ENCODE measurements around the gene ANKRD12. TPM values are rescaled to one million over a fixed set of nuclear protein-coding genes. Genes with fewer than 3 reads are reported as not detected.

The ANKRD12 gene
- polyA plus RNA-seq, 1 donor from 2014 or later: 32.3 TPM

DNA sequence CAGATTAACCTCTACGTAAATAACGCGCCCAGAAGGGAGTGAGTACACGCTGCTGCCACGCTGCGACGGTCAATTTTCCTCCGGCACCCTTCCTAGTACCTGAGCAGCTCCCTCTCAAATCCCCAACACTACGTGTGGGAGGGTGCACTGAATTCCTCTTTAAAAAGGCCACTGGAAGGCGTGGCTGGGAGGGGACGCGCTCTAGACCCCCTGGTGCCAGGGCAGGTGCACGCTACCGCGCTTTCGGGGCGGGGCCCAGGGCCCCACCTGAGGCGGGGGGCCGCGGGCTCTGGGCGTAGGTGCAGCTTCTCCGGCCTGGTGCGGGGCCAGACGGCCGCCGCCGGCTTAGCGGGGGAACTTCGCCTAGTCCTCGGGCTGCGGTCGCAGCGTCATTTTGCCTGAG is 668 bp upstream of the ANKRD12 start:
- H3K27me3 ChIP-seq (ENCODE audit: insufficient read depth, low read depth, low read length): no peaks in the 10 kb centered on the region
- H3K9me2 ChIP-seq (ENCODE audit: insufficient read depth, low read length): no peaks in the 10 kb centered on the region
- H3K27ac ChIP-seq (ENCODE audit: low read length): peak overlapping the region; percentile 97
- peaks cover 11% of the 10 kb centered on the region for H4K20me1 ChIP-seq (ENCODE audit: insufficient read depth)
- peak overlapping the region; percentile 92 for H3K4me2 ChIP-seq (ENCODE audit: low read length)
- peak overlapping the region; percentile 80 for H3K4me3 ChIP-seq (ENCODE audit: low read length)
- peaks cover 54% of the 10 kb centered on the region for H3K79me2 ChIP-seq (replicated peaks; ENCODE audit: insufficient read depth, low read length)
- H2AFZ ChIP-seq (ENCODE audit: low read depth, low read length): peak overlapping the region; percentile 87
- H3K9ac ChIP-seq (ENCODE audit: low read length): peak overlapping the region; percentile 95
- no peak for TF ChIP-seq POLR2AphosphoS5 (IDR thresholded peaks at IDR 0.05)
- no peak for TF ChIP-seq CTCF (IDR thresholded peaks at IDR 0.05; ENCODE audit: poor library complexity, severe bottlenecking)
- TF ChIP-seq TAF1 (IDR thresholded peaks at IDR 0.05; ENCODE audit: low read depth): no peak
- peak; percentile 91 for TF ChIP-seq MXI1 (conservative IDR thresholded peaks at IDR 0.05; ENCODE audit: poor library complexity, severe bottlenecking)
- no peak for TF ChIP-seq SMC3 (conservative IDR thresholded peaks at IDR 0.05; ENCODE audit: poor library complexity)
- TF ChIP-seq RAD21 (conservative IDR thresholded peaks at IDR 0.05): no peak
- TF ChIP-seq, protein P1, sequence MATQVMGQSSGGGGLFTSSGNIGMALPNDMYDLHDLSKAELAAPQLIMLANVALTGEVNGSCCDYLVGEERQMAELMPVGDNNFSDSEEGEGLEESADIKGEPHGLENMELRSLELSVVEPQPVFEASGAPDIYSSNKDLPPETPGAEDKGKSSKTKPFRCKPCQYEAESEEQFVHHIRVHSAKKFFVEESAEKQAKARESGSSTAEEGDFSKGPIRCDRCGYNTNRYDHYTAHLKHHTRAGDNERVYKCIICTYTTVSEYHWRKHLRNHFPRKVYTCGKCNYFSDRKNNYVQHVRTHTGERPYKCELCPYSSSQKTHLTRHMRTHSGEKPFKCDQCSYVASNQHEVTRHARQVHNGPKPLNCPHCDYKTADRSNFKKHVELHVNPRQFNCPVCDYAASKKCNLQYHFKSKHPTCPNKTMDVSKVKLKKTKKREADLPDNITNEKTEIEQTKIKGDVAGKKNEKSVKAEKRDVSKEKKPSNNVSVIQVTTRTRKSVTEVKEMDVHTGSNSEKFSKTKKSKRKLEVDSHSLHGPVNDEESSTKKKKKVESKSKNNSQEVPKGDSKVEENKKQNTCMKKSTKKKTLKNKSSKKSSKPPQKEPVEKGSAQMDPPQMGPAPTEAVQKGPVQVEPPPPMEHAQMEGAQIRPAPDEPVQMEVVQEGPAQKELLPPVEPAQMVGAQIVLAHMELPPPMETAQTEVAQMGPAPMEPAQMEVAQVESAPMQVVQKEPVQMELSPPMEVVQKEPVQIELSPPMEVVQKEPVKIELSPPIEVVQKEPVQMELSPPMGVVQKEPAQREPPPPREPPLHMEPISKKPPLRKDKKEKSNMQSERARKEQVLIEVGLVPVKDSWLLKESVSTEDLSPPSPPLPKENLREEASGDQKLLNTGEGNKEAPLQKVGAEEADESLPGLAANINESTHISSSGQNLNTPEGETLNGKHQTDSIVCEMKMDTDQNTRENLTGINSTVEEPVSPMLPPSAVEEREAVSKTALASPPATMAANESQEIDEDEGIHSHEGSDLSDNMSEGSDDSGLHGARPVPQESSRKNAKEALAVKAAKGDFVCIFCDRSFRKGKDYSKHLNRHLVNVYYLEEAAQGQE (IDR thresholded peaks at IDR 0.05; ENCODE audit: borderline replicate concordance): peak; percentile 59
- TF ChIP-seq EP300 (conservative IDR thresholded peaks at IDR 0.05; ENCODE audit: poor library complexity, severe bottlenecking): no peak
- H3K36me3 ChIP-seq (ENCODE audit: insufficient read depth, low read length): no peaks in the 10 kb centered on the region
- no peaks in the 10 kb centered on the region for H3K9me3 ChIP-seq (ENCODE audit: low read length)
- no peaks in the 10 kb centered on the region for H3F3A ChIP-seq (ENCODE audit: insufficient read depth, low read length, poor library complexity, severe bottlenecking)

- Histone ChIP-seq H3K9me2 (ENCODE audit: insufficient read depth, low read length) (no peaks in the 10 kb centered on the region), H3K9ac (ENCODE audit: low read length) (peak overlapping the region; percentile 95), H3K27me3 (ENCODE audit: insufficient read depth, low read depth, low read length) (no peaks in the 10 kb centered on the region), H3K4me2 (ENCODE audit: low read length) (peak overlapping the region; percentile 72), H3K27ac (ENCODE audit: low read length) (peak overlapping the region; percentile 97), H3K36me3 (ENCODE audit: insufficient read depth, low read length) (no peaks in the 10 kb centered on the region), H3K9me3 (ENCODE audit: low read length) (no peaks in the 10 kb centered on the region), H3F3A (ENCODE audit: insufficient read depth, low read length, poor library complexity, severe bottlenecking) (no peaks in the 10 kb centered on the region), H2AFZ (ENCODE audit: low read depth, low read length) (peak overlapping the region; percentile 35), H4K20me1 (ENCODE audit: insufficient read depth) (peaks cover 15% of the 10 kb centered on the region), H3K4me3 (ENCODE audit: low read length) (peak overlapping the region; percentile 80), H3K79me2 (replicated peaks; ENCODE audit: insufficient read depth, low read length) (peaks cover 65% of the 10 kb centered on the region)
- TF ChIP-seq RAD21 (conservative IDR thresholded peaks at IDR 0.05): peak; percentile 30
- TF ChIP-seq, protein P1 (IDR thresholded peaks at IDR 0.05; ENCODE audit: borderline replicate concordance): no peak
- TF ChIP-seq TAF1 (IDR thresholded peaks at IDR 0.05; ENCODE audit: low read depth): peak; percentile 75
- TF ChIP-seq EP300 (conservative IDR thresholded peaks at IDR 0.05; ENCODE audit: poor library complexity, severe bottlenecking): no peak
- TF ChIP-seq CTCF (IDR thresholded peaks at IDR 0.05; ENCODE audit: poor library complexity, severe bottlenecking): no peak
- TF ChIP-seq SMC3 (conservative IDR thresholded peaks at IDR 0.05; ENCODE audit: poor library complexity): peak; percentile 30
- TF ChIP-seq MXI1 (conservative IDR thresholded peaks at IDR 0.05; ENCODE audit: poor library complexity, severe bottlenecking): peak; percentile 45
- no peak for TF ChIP-seq POLR2AphosphoS5 (IDR thresholded peaks at IDR 0.05)
- TF ChIP-seq EZH2 (IDR thresholded peaks at IDR 0.05; ENCODE audit: borderline replicate concordance, insufficient read depth, low read length, poor library complexity, severe bottlenecking): no peak
Observed at GRCh38 chr18:9137168-9138066, 836 bp downstream of the ANKRD12 start.

All from neural cell (in vitro differentiated cells).